GM21390 (cell line): Measurements from ENCODE around the gene TRABD.
"Not testable (repeated sequence)": the region's sequence is repeated elsewhere in the genome, so short reads cannot be mapped to it uniquely, and the experiment has no call there.

Experiments used
- ATAC-seq: cut with Tn5 transposase; IDR thresholded peaks from one replicate; pipeline ENCODE4 v1.9.1; 2021; ENCODE audit not compliant: unreplicated experiment

TRABD gene

GRCh38 chr22:50185375-50186087 lies at the start of gene TRABD:
Gene TRABD (plus strand): TSS chr22:50185913. CDS start chr22:50193061, 7,148 bp downstream.
- ATAC-seq: no peak

GRCh38 chr22:50136581-50137015 lies 49.1 kb upstream of the TRABD start:
- ATAC-seq: no peak

GRCh38 chr22:50137277-50137676 lies 48.4 kb upstream of the TRABD start:
- ATAC-seq: not testable (repeated sequence)

- no peak for ATAC-seq
Measured at GRCh38 chr22:50138041-50138440, 47.7 kb upstream of the TRABD start.

GRCh38 chr22:50138988-50139387 lies 46.7 kb upstream of the TRABD start:
- no peak for ATAC-seq

GRCh38 chr22:50139843-50140415 lies 45.8 kb upstream of the TRABD start:
- ATAC-seq: no peak

GRCh38 chr22:50140615-50141014 lies 45.1 kb upstream of the TRABD start:
- ATAC-seq: no peak

GRCh38 chr22:50141462-50141861 lies 44.3 kb upstream of the TRABD start:
- no peak for ATAC-seq

GRCh38 chr22:50141891-50142363 lies 43.8 kb upstream of the TRABD start:
- ATAC-seq: no peak

GRCh38 chr22:50143096-50143495 lies 42.6 kb upstream of the TRABD start:
- no peak for ATAC-seq

- no peak for ATAC-seq
Measured at GRCh38 chr22:50144005-50144614, 41.6 kb upstream of the TRABD start.

GRCh38 chr22:50145721-50146438 lies 39.8 kb upstream of the TRABD start:
- no peak for ATAC-seq

GRCh38 chr22:50146439-50147238 lies 39.1 kb upstream of the TRABD start:
- ATAC-seq: no peak

GRCh38 chr22:50147258-50148165 lies 38.2 kb upstream of the TRABD start:
- ATAC-seq: not testable (repeated sequence)

GRCh38 chr22:50148166-50148500 lies 37.6 kb upstream of the TRABD start:
- no peak for ATAC-seq

GRCh38 chr22:50148991-50149721 lies 36.6 kb upstream of the TRABD start:
- ATAC-seq: no peak

- no peak for ATAC-seq
Measured at GRCh38 chr22:50150161-50151129, 35.3 kb upstream of the TRABD start.
